Astrocyte (in vitro differentiated cells and primary cell): Measurements from ENCODE around the gene CNTF.

Experiments used
- EZH2 ChIP-seq: IDR thresholded peaks from 2 replicates; pipeline ENCODE4 v1.6.1; 2012; ENCODE audit warnings: mild to moderate bottlenecking, low read length, inconsistent platforms; ENCODE audit not compliant: insufficient read depth
- TF ChIP-seq, protein P1 (sequence below): IDR thresholded peaks from 2 replicates; pipeline ENCODE4 v1.5.1; 2011; ENCODE audit warnings: low read depth, mild to moderate bottlenecking, inconsistent platforms, low read length, moderate library complexity; ENCODE audit not compliant: insufficient read depth

DNA sequence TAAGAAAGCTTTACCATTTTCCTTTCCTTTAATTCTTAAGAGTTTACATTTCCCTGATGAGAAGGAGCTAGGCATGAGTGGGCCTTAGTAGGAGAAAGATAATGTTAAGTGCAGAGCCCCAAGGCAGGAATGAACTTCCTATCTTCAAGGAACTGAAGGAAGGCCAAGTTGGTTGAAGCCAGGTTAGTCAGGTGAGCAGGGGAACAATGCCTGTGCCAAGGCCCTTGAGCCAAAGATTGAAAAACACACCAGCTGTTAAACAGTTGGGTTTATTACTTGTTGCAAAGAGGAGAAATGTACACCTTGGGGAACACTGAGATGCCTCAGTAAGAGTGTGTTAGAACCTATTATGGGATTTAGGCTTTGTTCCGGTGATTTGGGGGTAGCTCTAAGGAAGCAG is 10.0 kb downstream of the CNTF start:
- TF ChIP-seq, protein P1, sequence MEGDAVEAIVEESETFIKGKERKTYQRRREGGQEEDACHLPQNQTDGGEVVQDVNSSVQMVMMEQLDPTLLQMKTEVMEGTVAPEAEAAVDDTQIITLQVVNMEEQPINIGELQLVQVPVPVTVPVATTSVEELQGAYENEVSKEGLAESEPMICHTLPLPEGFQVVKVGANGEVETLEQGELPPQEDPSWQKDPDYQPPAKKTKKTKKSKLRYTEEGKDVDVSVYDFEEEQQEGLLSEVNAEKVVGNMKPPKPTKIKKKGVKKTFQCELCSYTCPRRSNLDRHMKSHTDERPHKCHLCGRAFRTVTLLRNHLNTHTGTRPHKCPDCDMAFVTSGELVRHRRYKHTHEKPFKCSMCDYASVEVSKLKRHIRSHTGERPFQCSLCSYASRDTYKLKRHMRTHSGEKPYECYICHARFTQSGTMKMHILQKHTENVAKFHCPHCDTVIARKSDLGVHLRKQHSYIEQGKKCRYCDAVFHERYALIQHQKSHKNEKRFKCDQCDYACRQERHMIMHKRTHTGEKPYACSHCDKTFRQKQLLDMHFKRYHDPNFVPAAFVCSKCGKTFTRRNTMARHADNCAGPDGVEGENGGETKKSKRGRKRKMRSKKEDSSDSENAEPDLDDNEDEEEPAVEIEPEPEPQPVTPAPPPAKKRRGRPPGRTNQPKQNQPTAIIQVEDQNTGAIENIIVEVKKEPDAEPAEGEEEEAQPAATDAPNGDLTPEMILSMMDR, result no peak
- TF ChIP-seq EZH2, result no peak
